Measurements from ENCODE around the gene CLDN12. TPM values are rescaled to one million over a fixed set of nuclear protein-coding genes. Genes with fewer than 3 reads are reported as not detected.

Gene CLDN12
- polyA plus RNA-seq, 1 of the 3 experiments (the other 2 are of a cell fraction) = 65.7 TPM

DNA sequence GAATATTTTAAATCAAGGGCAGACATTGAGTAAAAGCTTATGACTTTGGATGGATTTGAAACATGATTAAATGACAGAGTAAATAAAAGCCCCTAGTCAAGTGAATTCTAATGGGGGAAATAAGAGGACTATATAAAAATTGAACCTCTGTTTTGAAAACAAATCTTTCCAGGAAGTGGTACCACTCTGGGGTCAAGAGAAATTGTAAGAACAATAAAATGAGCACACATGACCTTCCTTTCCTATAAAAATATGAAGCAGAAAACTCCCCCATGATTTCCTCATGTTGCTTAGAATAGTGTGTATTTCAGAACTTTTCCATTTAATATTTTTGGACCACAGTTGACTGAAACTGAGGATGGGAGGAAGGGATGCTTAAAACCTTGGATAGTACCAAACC, 12.3 kb upstream of the CLDN12 start (continued):
- TF ChIP-seq GABPA (IDR thresholded peaks at IDR 0.05; ENCODE audit: low read depth) (no peak), RCOR1 (IDR thresholded peaks at IDR 0.05; ENCODE audit: low read length) (no peak), SMC3 (IDR thresholded peaks at IDR 0.05; ENCODE audit: low read depth, low read length) (no peak), PBX3 (IDR thresholded peaks at IDR 0.05) (no peak)
- TF ChIP-seq, protein P1, sequence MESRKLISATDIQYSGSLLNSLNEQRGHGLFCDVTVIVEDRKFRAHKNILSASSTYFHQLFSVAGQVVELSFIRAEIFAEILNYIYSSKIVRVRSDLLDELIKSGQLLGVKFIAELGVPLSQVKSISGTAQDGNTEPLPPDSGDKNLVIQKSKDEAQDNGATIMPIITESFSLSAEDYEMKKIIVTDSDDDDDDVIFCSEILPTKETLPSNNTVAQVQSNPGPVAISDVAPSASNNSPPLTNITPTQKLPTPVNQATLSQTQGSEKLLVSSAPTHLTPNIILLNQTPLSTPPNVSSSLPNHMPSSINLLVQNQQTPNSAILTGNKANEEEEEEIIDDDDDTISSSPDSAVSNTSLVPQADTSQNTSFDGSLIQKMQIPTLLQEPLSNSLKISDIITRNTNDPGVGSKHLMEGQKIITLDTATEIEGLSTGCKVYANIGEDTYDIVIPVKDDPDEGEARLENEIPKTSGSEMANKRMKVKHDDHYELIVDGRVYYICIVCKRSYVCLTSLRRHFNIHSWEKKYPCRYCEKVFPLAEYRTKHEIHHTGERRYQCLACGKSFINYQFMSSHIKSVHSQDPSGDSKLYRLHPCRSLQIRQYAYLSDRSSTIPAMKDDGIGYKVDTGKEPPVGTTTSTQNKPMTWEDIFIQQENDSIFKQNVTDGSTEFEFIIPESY (IDR thresholded peaks at IDR 0.05; ENCODE audit: borderline replicate concordance, low read depth) = no peak

DNA sequence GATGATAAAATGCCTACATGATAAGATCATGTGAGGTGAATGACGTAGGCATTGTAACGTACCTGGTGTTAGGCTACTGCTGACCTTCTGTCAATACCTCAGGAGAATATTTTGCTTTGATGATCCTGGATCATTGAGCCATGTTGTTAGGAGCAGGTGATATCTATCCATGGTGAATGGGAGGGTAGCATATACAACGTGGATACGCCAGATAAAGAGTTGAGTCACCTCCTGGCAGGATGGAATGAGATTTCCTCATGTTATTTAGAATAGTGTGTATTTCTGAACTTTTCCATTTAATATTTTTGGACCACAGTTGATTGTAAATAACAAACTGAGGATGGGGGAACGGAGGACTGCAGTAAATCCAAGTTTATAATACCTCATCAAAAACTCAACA, 11.8 kb upstream of the CLDN12 start:
- Histone ChIP-seq H3K27me3 (ENCODE audit: insufficient read depth) (no peaks in the 10 kb centered on the region), H3K4me2 (no peak overlapping the region), H3K4me3 (ENCODE audit: low read depth in 2 of 2, low read length in 1 of 2) (no peak overlapping the region), H2AFZ (ENCODE audit: low read depth) (no peak overlapping the region), H4K20me1 (ENCODE audit: insufficient read depth) (no peaks in the 10 kb centered on the region), H3F3A (replicated peaks; ENCODE audit: insufficient read depth) (peaks cover 13% of the 10 kb centered on the region), H3K4me1 (ENCODE audit: control insufficient read depth in 1 of 2, insufficient read depth in 2 of 2, low read depth in 1 of 2, low read length in 1 of 2) (peaks cover 0 to 4% of the 10 kb centered on the region in 2 experiments; a peak in 2 of 4 replicates), H3K9me2 (no peaks in the 10 kb centered on the region), H3K9ac (no peak overlapping the region), H3K79me2 (ENCODE audit: insufficient read depth) (0 out of 2 replicates have a peak, but pooled peaks cover under 1% of the 10 kb centered on the region), H3K27ac (ENCODE audit: low read depth in 2 of 2, low read length in 1 of 2) (no peak overlapping the region), H3K36me3 (replicated peaks in 1 of 2; ENCODE audit: control insufficient read depth in 1 of 2, insufficient read depth in 2 of 2, low read length in 1 of 2) (peaks cover 8 to 31% of the 10 kb centered on the region in 2 experiments), H3K9me3 (0 out of 2 replicates have a peak, but pooled peaks cover 3% of the 10 kb centered on the region)
- CTCF ChIA-PET = interaction anchor here (1.8 kb wide), 1 partner anchor 46 kb away, joined by 5 read pairs; the partner anchor contains the start of gene GTPBP10
- WGBS (ENCODE audit: low lambda C conversion rate) = 97% methylated on average over 5 of the region's 5 CpGs
- TF ChIP-seq POLR2AphosphoS5 (IDR thresholded peaks at IDR 0.05; ENCODE audit: low read depth, low read length) = no peak
- no peak for TF ChIP-seq JUND (IDR thresholded peaks at IDR 0.05)
- TF ChIP-seq GABPA (IDR thresholded peaks at IDR 0.05; ENCODE audit: low read depth) = no peak
- TF ChIP-seq YY1 (IDR thresholded peaks at IDR 0.05; ENCODE audit: low read depth) = no peak
- TF ChIP-seq USF1 (IDR thresholded peaks at IDR 0.05; ENCODE audit: borderline replicate concordance, low read depth) = no peak
- TF ChIP-seq FOXJ3 (CRISPR knock-in tag; IDR thresholded peaks at IDR 0.05) = no peak
- TF ChIP-seq SMC3 (IDR thresholded peaks at IDR 0.05; ENCODE audit: low read depth, low read length) = no peak
- TF ChIP-seq MEF2A (IDR thresholded peaks at IDR 0.05; ENCODE audit: borderline replicate concordance, low read depth) = no peak
- no peak for TF ChIP-seq TAF1 (IDR thresholded peaks at IDR 0.05; ENCODE audit: borderline replicate concordance, low read depth, low read length)
- TF ChIP-seq EP300 (IDR thresholded peaks at IDR 0.05; ENCODE audit: borderline replicate concordance in 1 of 2, low read depth in 1 of 2, low read length in 1 of 2) = no peak
- TF ChIP-seq RAD21 (IDR thresholded peaks at IDR 0.05; ENCODE audit: low read length) = no peak
- no peak for TF ChIP-seq PBX3 (IDR thresholded peaks at IDR 0.05)
- TF ChIP-seq, protein P2, sequence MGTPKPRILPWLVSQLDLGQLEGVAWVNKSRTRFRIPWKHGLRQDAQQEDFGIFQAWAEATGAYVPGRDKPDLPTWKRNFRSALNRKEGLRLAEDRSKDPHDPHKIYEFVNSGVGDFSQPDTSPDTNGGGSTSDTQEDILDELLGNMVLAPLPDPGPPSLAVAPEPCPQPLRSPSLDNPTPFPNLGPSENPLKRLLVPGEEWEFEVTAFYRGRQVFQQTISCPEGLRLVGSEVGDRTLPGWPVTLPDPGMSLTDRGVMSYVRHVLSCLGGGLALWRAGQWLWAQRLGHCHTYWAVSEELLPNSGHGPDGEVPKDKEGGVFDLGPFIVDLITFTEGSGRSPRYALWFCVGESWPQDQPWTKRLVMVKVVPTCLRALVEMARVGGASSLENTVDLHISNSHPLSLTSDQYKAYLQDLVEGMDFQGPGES (IDR thresholded peaks at IDR 0.05; ENCODE audit: low read depth, low read length) = no peak
- TF ChIP-seq FOSL2 (IDR thresholded peaks at IDR 0.05; ENCODE audit: borderline replicate concordance, low read depth) = no peak
- TF ChIP-seq CHD2 (IDR thresholded peaks at IDR 0.05; ENCODE audit: low read length, partially characterized antibody) = no peak
- DNase-seq = no peak
- POLR2A ChIA-PET = no interaction called here

Measured in SK-N-SH (cell line).